Progenitor cell of endocrine pancreas (in vitro differentiated cells): ENCODE data around the gene C11orf86. TPM values are rescaled to one million over a fixed set of nuclear protein-coding genes. Genes with fewer than 3 reads are reported as not detected.

ENCODE experiments used
- DNase-seq: peaks from one replicate; pipeline ENCODE4 v3.0.0; 2021; ENCODE audit warnings: low spot score; ENCODE audit not compliant: unreplicated experiment
- H3K27ac Mint-ChIP-seq: 2 replicates; pipeline ENCODE4 v1.8.0; 2021; ENCODE audit warnings: mild to moderate bottlenecking, moderate library complexity, mixed read lengths
- H3K27me3 Mint-ChIP-seq: 2 replicates; pipeline ENCODE4 v1.8.0; 2021; ENCODE audit warnings: mixed read lengths
- H3K36me3 Mint-ChIP-seq: 2 replicates; pipeline ENCODE4 v1.8.0; 2022; ENCODE audit warnings: mixed read lengths; ENCODE audit not compliant: insufficient read depth
- H3K4me1 Mint-ChIP-seq: 2 replicates; pipeline ENCODE4 v1.8.0; 2021; ENCODE audit warnings: low read depth, mixed read lengths
- H3K4me3 Mint-ChIP-seq: 2 replicates; pipeline ENCODE4 v1.8.0; 2021; ENCODE audit warnings: low read depth, mild to moderate bottlenecking, moderate library complexity, mixed read lengths
- H3K9me3 Mint-ChIP-seq: 2 replicates; pipeline ENCODE4 v1.8.0; 2021; ENCODE audit warnings: low read depth, mixed read lengths
- microRNA-seq: library from miRNA; unstranded; fragments of <30 nt; microRNA quantifications from one replicate; pipeline ENCODE4 v1.1.0, GENCODE V29; 2020; ENCODE audit warnings: borderline number of aligned reads; ENCODE audit not compliant: unreplicated experiment
- total RNA-seq: library from RNA; stranded (reverse); gene quantifications from 2 replicates; pipeline ENCODE4 v1.2.1, GENCODE V29; 2021
- TF ChIP-seq, protein P1 (sequence below): fragments of 200-600 bp; sonication (generic); IDR thresholded peaks from one replicate; pipeline ENCODE4 v1.5.0; 2021; ENCODE audit warnings: antibody characterized with exemption, mild to moderate bottlenecking; ENCODE audit not compliant: unreplicated experiment

Gene C11orf86
- total RNA-seq, 1 donor from 2014 or later, result not detected

DNA sequence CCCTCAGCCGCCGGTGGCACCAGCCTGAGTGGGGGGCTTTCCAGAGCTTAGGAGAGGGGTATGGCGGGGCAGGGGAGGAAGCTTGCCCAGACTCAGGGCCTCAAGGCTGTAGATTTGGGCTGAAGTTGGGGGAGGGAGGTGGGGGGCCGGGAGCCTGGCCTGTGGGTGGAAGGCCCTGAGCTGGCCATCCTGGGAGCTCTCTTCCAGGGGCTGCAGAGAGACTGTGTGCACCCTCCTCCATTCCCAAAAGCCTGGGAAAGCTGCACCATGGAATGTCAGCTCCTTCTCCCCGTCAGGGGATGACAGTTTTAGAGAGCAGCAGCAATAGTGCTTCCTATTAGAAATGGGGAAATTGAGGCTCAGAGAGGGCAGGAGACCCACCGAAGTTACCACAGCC is 48.9 kb downstream of the C11orf86 start:
- Mint-ChIP-seq H3K9me3 (no peaks in the 10 kb centered on the region), H3K4me3 (no peak overlapping the region), H3K36me3 (no peaks in the 10 kb centered on the region), H3K27me3 (peaks cover 61% of the 10 kb centered on the region), H3K27ac (no peak overlapping the region), H3K4me1 (no peaks in the 10 kb centered on the region)
- TF ChIP-seq, protein P1, sequence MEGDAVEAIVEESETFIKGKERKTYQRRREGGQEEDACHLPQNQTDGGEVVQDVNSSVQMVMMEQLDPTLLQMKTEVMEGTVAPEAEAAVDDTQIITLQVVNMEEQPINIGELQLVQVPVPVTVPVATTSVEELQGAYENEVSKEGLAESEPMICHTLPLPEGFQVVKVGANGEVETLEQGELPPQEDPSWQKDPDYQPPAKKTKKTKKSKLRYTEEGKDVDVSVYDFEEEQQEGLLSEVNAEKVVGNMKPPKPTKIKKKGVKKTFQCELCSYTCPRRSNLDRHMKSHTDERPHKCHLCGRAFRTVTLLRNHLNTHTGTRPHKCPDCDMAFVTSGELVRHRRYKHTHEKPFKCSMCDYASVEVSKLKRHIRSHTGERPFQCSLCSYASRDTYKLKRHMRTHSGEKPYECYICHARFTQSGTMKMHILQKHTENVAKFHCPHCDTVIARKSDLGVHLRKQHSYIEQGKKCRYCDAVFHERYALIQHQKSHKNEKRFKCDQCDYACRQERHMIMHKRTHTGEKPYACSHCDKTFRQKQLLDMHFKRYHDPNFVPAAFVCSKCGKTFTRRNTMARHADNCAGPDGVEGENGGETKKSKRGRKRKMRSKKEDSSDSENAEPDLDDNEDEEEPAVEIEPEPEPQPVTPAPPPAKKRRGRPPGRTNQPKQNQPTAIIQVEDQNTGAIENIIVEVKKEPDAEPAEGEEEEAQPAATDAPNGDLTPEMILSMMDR, result no peak
- DNase-seq, result no peak

DNA sequence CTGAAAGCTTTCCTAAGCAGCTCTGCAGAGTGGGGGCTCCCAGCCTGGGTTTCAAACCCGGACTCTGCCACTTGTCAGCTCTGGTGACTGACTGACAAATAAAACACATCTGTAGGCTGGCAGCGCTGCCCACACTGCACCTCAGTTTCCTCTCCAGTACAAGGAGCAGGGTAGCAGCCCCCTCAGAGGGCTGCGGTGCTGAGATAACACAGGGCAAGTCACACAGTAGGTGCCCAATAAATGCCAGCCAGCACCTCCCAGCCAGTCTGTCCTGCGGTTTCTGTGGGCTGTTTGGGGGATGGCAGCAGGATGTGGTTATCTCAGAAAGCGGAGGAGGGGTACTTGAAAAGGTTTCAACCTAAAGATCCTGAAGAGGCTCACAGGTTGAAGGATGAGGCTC is 49.3 kb downstream of the C11orf86 start:
- no peaks in the 10 kb centered on the region for H3K4me1 Mint-ChIP-seq
- no peak for DNase-seq
- no peaks in the 10 kb centered on the region for H3K9me3 Mint-ChIP-seq
- peaks cover 62% of the 10 kb centered on the region for H3K27me3 Mint-ChIP-seq
- TF ChIP-seq, protein P1, result no peak
- H3K27ac Mint-ChIP-seq, result no peak overlapping the region
- no peaks in the 10 kb centered on the region for H3K36me3 Mint-ChIP-seq
- peak overlapping the region; percentile 16 for H3K4me3 Mint-ChIP-seq

DNA sequence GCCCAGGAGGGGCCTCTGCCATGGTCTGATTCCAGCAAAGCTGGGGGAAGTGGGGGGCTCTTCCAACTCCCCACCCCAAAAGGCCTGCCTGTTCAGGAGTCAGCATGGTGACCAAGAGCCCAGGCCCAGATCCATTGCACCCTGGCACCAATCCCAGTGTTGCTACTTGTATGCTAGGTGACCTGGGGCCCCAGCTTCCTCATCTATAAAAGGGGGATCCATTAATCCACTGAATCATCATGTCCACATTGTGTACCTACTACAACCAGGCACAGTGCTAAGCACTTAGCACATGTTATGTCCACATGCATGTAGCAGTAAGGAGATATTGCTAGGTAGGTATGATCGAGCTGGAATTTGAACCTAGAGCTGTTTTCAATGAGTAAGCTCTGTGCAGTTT is 49.9 kb downstream of the C11orf86 start:
- TF ChIP-seq, protein P1, result no peak
- no peaks in the 10 kb centered on the region for H3K36me3 Mint-ChIP-seq
- no peak overlapping the region for H3K27ac Mint-ChIP-seq
- DNase-seq, result no peak
- no peaks in the 10 kb centered on the region for H3K9me3 Mint-ChIP-seq
- peaks cover 62% of the 10 kb centered on the region for H3K27me3 Mint-ChIP-seq
- H3K4me1 Mint-ChIP-seq, result no peaks in the 10 kb centered on the region
- H3K4me3 Mint-ChIP-seq, result no peak overlapping the region

DNA sequence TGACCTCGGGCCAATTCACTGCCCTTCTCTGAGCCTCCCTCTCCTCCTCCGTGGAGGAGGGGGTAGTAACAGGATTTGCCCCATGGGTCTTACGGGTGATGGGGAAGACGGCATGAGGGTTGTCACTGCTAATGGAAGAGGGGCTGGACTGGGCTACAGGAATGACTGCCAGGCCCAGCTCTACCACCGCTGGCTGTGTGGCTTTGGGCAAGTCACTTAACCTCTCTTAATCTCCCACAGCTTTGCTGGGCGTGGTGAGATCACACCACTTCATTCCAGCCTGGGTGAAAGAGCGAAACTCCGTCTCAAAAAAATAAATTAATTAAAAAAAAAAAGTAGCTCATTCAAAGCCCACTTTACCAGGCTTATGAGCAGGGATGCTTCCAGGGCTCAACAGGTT is 50.6 kb downstream of the C11orf86 start:
- peaks cover 58% of the 10 kb centered on the region for H3K27me3 Mint-ChIP-seq
- H3K4me1 Mint-ChIP-seq, result no peaks in the 10 kb centered on the region
- H3K36me3 Mint-ChIP-seq, result no peaks in the 10 kb centered on the region
- TF ChIP-seq, protein P1, result no peak
- no peak for DNase-seq
- no peaks in the 10 kb centered on the region for H3K9me3 Mint-ChIP-seq
- no peak overlapping the region for H3K27ac Mint-ChIP-seq
- H3K4me3 Mint-ChIP-seq, result no peak overlapping the region

Small RNA genes lying within 50 kb of the gene (microRNA-seq; reads per million reads assigned to microRNA genes)
- gene MIR3163, result not detected

Other genes with a start within 250 kb of the C11orf86 start
- 54.0 and 55.0 TPM in 2 replicates for gene SPTBN2, start 246.1 kb upstream of the C11orf86 start, total RNA-seq
- 32.7 and 33.3 TPM in 2 replicates for gene RCE1, start 131.9 kb upstream of the C11orf86 start, total RNA-seq
- 19.6 and 20.2 TPM in 2 replicates for gene LRFN4, start 118.2 kb upstream of the C11orf86 start, total RNA-seq
- 25.0 and 26.5 TPM in 2 replicates for gene PC, start 16.9 kb upstream of the C11orf86 start, total RNA-seq
- 0.20 and 0.22 TPM in 2 replicates for gene SYT12, start 47.8 kb downstream of the C11orf86 start, total RNA-seq
- gene RHOD, start 81.5 kb downstream of the C11orf86 start, total RNA-seq, result 16.4 and 20.6 TPM in 2 replicates
- gene KDM2A, start 144.0 kb downstream of the C11orf86 start, total RNA-seq, result 102 and 108 TPM in 2 replicates